Left lung (tissue), 10 donors: ENCODE measurements around the gene CHCHD6. TPM values are rescaled to one million over a fixed set of nuclear protein-coding genes. Genes with fewer than 3 reads are reported as not detected.

Experiments
- ATAC-seq: fragments of 200-7000 bp; cut with Tn5 transposase; one replicate; pipeline ENCODE4 v1.9.1; 2020; ENCODE audit warnings: moderate library complexity
- DNase-seq, 4 donors: peaks; one replicate each; pipeline ENCODE4 v3.0.0-alpha.2; 2013 to 2020
- H3K27ac ChIP-seq, 2 donors: fragments of 200-600 bp; sonication (generic) in 1 of 2; one replicate each; pipeline versions ENCODE4 v1.5.0 to v1.8.0; 2020 to 2021
- H3K27me3 ChIP-seq, 2 donors: fragments of 200-600 bp; sonication (generic) in 1 of 2; one replicate each; pipeline versions ENCODE4 v1.5.0 to v1.8.0; 2020 to 2021
- H3K36me3 ChIP-seq, 2 donors: fragments of 200-600 bp; sonication (generic) in 1 of 2; one replicate each; pipeline versions ENCODE4 v1.5.0 to v1.8.0; 2020 to 2021
- H3K4me1 ChIP-seq, 2 donors: fragments of 200-600 bp; one replicate each; pipeline ENCODE4 v1.8.0; 2021
- H3K4me3 ChIP-seq, 2 donors: fragments of 200-600 bp; sonication (generic) in 1 of 2; one replicate each; pipeline versions ENCODE4 v1.5.0 to v1.8.0; 2020 to 2021; ENCODE audit warnings: mild to moderate bottlenecking in 1 of 2
- H3K9me3 ChIP-seq, 2 donors: fragments of 200-600 bp; sonication (generic) in 1 of 2; one replicate each; pipeline versions ENCODE4 v1.5.0 to v1.8.0; 2020 to 2021
- intact Hi-C, 2 donors: fragments of 100-400 bp; cut with DNase I; formaldehyde crosslinking; loops; one replicate each; pipeline versions ENCODE4 v1.11.2 to v1.14.2; 2022
- polyA plus RNA-seq, 6 donors: library from polyadenylated mRNA; unstranded; fragments of 120-200 nt; gene quantifications; one replicate each; pipeline ENCODE4 v1.2.1, GENCODE V29; 2013; ENCODE audit not compliant: insufficient read length in 6 of 6
- total RNA-seq, 2 donors: library from RNA; stranded (reverse); fragmentation: NEBNext Ultra II Directional; extraction: Animal tissue kit (Norgen Biotek cat#: 25700); gene quantifications; one replicate each; pipeline ENCODE4 v1.2.1, GENCODE V29; 2021
- TF ChIP-seq, protein P1 (sequence below), 2 donors: fragments of 200-600 bp; sonication (generic) in 1 of 2; IDR thresholded peaks; one replicate each; pipeline versions ENCODE4 v1.5.0 to v1.8.0; 2021; ENCODE audit warnings: antibody characterized with exemption in 2 of 2
- donor health status: DM: no; HTN: yes; CAD: no.
- donor health status: DM: no; HTN: no; CAD: no.

Gene CHCHD6
- total and polyA plus RNA-seq, 8 donors = 11.8 to 21.1 (median 18.4) TPM

DNA sequence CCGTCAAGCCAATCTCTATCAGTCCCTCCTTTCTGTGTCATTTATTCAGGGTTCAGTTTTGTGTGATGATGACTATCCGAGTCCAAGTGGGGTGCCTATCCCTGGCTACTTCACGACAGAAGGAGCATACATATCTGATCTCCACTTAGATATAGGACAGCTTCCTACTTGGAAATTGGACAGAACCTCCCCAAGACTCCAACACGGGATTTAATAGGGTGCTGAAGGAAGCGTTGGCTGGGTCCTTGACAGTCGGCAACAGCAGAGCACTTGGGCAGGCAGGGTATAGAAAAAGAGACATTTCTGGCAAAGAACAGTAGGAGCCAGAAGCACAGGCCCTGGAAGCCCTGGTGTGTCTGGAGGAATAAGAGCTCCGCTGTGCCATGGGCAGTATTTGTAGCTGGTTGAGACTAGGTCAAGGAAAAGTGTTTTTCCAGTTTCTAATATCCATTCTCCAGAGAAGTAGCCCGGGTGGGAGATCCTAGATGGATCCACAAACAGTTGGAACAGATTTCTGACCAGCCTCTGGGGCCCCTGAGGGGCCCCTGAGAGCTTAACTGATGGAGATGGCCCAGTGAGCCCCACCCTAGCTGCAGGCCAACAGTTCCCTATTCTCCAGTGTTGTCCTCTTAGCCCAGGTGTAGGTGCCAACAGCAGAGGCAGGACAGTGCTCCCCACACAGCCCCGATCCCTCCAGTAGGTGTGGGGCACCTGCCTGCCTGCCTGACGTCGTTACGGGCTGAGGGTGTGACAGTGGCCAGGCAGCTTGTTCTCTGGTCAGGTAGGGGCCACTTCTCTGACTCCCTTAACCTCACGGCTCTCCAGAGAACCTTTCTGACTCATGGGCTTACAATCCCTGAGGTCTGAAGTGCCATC lies 130.8 kb downstream of the CHCHD6 start:
- DNase-seq (peak in 2 of 4 donors; percentile 56 to 78), ATAC-seq (peak; percentile 95)
- Histone ChIP-seq H3K4me3 (no peak overlapping the region), H3K9me3 (no peaks in the 10 kb centered on the region), H3K36me3 (peaks cover 0 to 4% of the 10 kb centered on the region in 2 donors), H3K27ac (peak overlapping the region in 1 of 2 donors; percentile 23), H3K4me1 (no peaks in the 10 kb centered on the region), H3K27me3 (no peaks in the 10 kb centered on the region)
- intact Hi-C loops = no loop called here
- TF ChIP-seq, protein P1, sequence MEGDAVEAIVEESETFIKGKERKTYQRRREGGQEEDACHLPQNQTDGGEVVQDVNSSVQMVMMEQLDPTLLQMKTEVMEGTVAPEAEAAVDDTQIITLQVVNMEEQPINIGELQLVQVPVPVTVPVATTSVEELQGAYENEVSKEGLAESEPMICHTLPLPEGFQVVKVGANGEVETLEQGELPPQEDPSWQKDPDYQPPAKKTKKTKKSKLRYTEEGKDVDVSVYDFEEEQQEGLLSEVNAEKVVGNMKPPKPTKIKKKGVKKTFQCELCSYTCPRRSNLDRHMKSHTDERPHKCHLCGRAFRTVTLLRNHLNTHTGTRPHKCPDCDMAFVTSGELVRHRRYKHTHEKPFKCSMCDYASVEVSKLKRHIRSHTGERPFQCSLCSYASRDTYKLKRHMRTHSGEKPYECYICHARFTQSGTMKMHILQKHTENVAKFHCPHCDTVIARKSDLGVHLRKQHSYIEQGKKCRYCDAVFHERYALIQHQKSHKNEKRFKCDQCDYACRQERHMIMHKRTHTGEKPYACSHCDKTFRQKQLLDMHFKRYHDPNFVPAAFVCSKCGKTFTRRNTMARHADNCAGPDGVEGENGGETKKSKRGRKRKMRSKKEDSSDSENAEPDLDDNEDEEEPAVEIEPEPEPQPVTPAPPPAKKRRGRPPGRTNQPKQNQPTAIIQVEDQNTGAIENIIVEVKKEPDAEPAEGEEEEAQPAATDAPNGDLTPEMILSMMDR (IDR thresholded peaks at IDR 0.05) = no peak

DNA sequence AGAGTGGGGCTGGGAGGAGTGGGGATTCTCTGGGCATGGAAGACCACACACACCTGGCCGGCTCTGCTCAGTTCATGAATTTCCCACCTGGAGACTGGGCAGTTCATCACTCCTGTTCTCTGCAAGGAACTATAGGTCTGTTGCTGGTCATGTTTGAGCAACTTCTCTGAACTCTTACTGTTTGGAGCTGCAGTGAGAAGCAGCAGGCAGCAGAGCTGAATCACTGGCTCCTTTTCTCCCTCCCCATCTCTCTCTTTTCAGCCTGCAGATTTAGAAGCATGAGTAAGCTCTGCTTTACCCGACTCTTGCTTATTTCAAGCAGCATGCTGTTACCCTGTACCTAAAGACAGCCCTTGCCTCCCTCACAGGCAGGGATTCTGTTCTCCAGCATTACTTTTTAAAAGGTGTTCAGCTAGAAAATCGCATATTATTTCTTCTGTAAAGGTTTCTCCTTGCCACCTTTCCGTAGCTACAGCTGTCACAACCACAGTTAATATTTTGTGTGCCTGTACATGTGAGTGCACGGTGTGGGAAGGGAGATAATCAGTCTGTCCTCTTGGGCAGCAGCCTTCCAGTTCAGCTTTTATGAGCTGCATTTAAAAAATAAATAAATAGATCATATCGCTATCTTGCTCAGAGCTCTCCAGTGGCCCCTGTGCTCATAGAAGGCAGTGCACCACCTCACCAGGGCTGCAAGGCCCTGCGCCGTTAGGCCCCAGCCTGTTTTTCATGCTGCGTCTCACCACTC lies 131.6 kb downstream of the CHCHD6 start:
- peak overlapping the region in 1 of 2 donors; percentile 23 for H3K27ac ChIP-seq
- intact Hi-C loops = no loop called here
- ATAC-seq = peak; percentile 65

DNA sequence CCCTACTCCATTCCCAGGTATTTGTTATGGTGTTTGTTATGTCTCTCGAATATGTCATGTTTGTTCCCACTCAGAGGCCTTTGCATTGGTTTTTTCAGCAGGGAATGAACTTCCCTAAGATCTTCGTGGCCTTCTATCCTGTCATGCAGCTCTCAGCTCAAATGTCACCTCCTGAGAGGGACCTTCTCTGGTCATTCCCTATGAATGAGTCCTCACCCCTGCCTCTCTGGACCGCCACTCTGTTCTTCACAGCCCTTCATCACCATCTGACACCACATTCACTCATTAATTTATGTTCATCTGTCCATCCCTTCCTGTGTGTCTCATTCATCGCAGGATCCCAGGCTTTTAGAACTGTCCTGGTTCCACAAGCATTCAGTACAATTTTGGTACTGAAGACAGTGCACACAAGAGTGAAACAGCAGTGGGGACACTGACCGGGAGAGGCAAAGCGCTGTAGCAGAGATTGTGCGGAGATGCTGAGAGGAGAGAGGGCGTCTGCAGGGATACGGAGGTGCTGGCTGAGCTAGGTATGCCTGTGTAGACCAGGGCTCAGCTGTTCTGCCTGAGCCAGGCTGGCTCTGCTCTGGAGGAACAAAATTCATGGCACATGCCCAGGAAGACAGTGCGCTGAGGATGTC lies 132.3 kb downstream of the CHCHD6 start:
- no peak for ATAC-seq

More for the DNA sequence above, 131.6 kb downstream of the CHCHD6 start:
- Histone ChIP-seq H3K27me3 (no peaks in the 10 kb centered on the region), H3K36me3 (peaks cover 0 to 4% of the 10 kb centered on the region in 2 donors), H3K4me3 (no peak overlapping the region), H3K9me3 (no peaks in the 10 kb centered on the region), H3K4me1 (no peaks in the 10 kb centered on the region)
- DNase-seq = no peak
- TF ChIP-seq, protein P1 (IDR thresholded peaks at IDR 0.05) = no peak

DNA sequence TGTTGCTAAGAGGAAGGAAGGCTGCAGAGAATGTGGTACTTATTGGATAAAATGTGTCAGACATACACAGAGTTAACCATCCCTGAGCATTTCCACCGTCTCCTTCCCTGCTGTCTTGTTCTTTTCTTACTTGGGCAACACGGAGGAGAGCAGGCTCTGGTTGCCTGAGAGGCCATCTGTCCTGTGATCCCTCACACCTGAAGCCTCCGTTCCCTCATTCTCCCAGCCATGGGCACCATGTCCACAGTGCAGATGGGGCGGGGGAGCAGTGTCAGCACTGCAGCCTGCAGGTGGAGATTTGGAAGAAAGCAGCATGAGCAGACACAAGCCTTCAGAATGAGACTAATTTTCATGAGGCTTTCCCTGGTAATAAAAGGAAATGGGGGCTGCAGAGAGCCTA lies 133.7 kb downstream of the CHCHD6 start:
- intact Hi-C loops = no loop called here
- Histone ChIP-seq H3K9me3 (no peaks in the 10 kb centered on the region), H3K27ac (no peak overlapping the region), H3K36me3 (peaks cover 0 to 4% of the 10 kb centered on the region in 2 donors), H3K4me3 (no peak overlapping the region), H3K27me3 (no peaks in the 10 kb centered on the region), H3K4me1 (no peaks in the 10 kb centered on the region)
- TF ChIP-seq, protein P1 (IDR thresholded peaks at IDR 0.05) = no peak
- ATAC-seq = no peak
- DNase-seq = no peak

More for the DNA sequence above, 132.3 kb downstream of the CHCHD6 start:
- TF ChIP-seq, protein P1 (IDR thresholded peaks at IDR 0.05) = no peak
- Histone ChIP-seq H3K4me1 (no peaks in the 10 kb centered on the region), H3K27me3 (no peaks in the 10 kb centered on the region), H3K36me3 (peaks cover 0 to 4% of the 10 kb centered on the region in 2 donors), H3K9me3 (no peaks in the 10 kb centered on the region), H3K4me3 (no peak overlapping the region), H3K27ac (no peak overlapping the region)
- DNase-seq = no peak
- intact Hi-C loops = no loop called here
